Mesodermal cell (in vitro differentiated cells): ENCODE measurements around the gene ZNF605.
"Not testable (repeated sequence)": the region's sequence is repeated elsewhere in the genome, so short reads cannot be mapped to it uniquely, and the experiment has no call there.

Source experiments
- H3K27ac ChIP-seq: 2 replicates; pipeline ENCODE4 v1.7.0; 2013; ENCODE audit warnings: mild to moderate bottlenecking, low read depth, low read length, moderate library complexity; ENCODE audit not compliant: severe bottlenecking
- H3K36me3 ChIP-seq: 2 replicates; pipeline ENCODE4 v1.7.1; 2013; ENCODE audit warnings: mild to moderate bottlenecking, low read length, moderate library complexity; ENCODE audit not compliant: control insufficient read depth, insufficient read depth
- H3K4me1 ChIP-seq: one replicate; pipeline ENCODE4 v1.7.1; 2013; ENCODE audit warnings: mild to moderate bottlenecking, low read length; ENCODE audit not compliant: insufficient read depth, control insufficient read depth, poor library complexity, severe bottlenecking
- H3K4me3 ChIP-seq: 2 replicates; pipeline ENCODE4 v1.7.0; 2013; ENCODE audit warnings: low read length, control low read depth, mild to moderate bottlenecking; ENCODE audit not compliant: insufficient read depth, poor library complexity, severe bottlenecking; ENCODE audit errors: extremely low read depth
- H3K9me3 ChIP-seq: 2 replicates; pipeline ENCODE4 v1.7.1; 2013; ENCODE audit warnings: mild to moderate bottlenecking, low read length, moderate library complexity; ENCODE audit not compliant: control insufficient read depth
- WGBS, 2 experiments: methylation state at CpG; one replicate each; pipeline ENCODE4 v1.1.5; 2013; ENCODE audit warnings: missing lambda C conversion rate in 2 of 2; ENCODE audit not compliant: insufficient coverage in 2 of 2; 5-methylcytosine and 5-hydroxymethylcytosine counted together

The ZNF605 gene

DNA sequence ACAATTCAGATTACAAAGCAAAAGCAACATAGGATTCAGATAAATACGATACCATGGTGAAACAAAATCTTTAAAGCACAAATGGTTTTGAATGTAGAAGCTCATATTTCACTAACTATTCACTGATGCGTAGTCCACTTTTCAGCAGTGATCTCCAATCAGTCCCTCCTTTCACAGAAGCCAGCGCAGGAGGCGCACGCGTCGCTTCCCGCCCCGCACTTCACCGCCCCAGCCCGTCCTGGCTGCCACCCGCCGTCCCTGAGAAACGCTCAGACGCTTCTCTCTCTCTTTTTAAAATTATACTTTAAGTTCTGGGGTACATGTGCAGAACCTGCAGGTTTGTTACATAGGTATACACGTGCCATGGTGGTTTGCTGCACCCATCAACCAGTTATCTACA, 48.9 kb downstream of the ZNF605 start:
- H3K9me3 ChIP-seq, result peaks cover 44% of the 10 kb centered on the region
- no peaks in the 10 kb centered on the region for H3K4me1 ChIP-seq
- H3K4me3 ChIP-seq, result no peak overlapping the region
- H3K27ac ChIP-seq, result no peak overlapping the region
- 82 to 94% methylated on average over 11 to 15 of the region's 16 CpGs for WGBS, 2 experiments
- no peaks in the 10 kb centered on the region for H3K36me3 ChIP-seq

DNA sequence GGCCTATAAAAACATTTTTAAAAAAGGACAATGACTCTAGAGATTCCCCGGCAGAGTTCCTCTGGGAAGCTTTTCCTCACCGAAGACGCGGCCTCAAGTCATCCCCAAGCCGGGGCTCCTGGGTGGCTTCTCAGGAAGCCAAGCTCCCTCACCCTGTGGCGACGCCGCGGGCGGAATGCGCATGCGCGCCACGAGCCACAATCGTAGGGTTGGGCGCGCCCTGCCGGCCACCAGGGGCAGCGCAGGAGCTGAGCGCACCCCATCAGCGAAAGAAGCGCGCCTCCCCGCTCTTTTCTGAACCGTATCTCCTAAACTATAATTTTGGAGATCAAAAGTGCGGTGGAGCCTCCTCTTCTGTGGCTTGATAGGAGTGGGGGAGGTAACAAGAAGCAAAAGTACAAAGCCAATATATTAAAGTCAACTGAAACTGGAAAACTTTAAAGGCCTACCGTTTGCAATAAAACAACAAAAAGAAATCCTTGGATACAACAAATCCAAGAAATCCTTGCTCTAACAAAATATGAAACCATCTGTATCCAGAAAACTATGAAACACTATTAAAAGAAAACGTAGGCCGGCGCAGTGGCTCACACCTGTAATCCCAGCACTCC, 51.3 kb downstream of the ZNF605 start:
- H3K4me1 ChIP-seq, result no peaks in the 10 kb centered on the region
- H3K9me3 ChIP-seq, result peaks cover 34% of the 10 kb centered on the region
- WGBS, 2 experiments, result 66 to 75% methylated on average over 9 of the region's 30 CpGs
- no peak overlapping the region for H3K27ac ChIP-seq
- H3K4me3 ChIP-seq, result no peak overlapping the region
- no peaks in the 10 kb centered on the region for H3K36me3 ChIP-seq

DNA sequence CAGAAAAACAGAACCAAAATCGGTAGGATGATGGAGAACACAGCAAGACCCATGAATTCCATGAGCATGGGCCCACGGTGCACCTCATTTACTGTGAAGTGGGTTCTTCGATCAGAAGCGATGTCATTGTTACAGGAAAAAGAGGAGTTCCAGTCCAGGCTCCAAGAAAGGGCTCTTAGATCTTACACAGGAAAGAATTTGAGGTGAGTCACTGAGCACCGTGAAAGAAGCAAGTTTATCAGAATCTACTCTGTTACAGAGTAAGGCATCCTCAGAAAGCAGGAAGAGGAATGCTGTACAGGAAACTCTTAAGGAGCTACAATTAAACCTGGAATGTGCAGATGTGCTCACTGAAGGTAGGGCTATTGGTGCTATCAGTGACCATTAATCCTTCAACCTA, 57.1 kb downstream of the ZNF605 start:
- no peaks in the 10 kb centered on the region for H3K36me3 ChIP-seq
- 86 to 93% methylated on average over 5 of the region's 5 CpGs for WGBS, 2 experiments
- no peak overlapping the region for H3K27ac ChIP-seq
- no peak overlapping the region for H3K4me3 ChIP-seq
- H3K9me3 ChIP-seq, result peaks cover 29% of the 10 kb centered on the region
- H3K4me1 ChIP-seq, result no peaks in the 10 kb centered on the region

DNA sequence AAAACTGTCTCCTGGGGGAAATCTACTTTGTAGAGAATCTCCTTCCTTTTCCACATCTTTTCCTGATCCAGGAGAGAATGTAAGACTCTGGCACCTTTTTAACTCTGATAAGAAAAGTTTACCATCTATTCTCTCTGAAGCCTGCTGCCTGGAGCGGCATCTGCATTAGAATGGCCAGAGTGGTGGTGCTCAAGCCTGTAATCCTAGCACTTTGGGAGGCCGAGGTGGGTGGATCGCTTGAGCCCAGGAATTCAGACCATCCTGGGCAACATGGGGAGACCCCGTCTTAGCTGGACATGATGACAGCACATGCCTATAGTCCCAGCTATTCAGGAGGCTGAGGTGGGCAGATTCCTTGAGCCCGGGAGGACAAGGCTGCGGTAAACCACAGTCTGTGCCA, 67.3 kb downstream of the ZNF605 start:
- Histone ChIP-seq H3K4me1 (no peaks in the 10 kb centered on the region), H3K9me3 (peaks cover 31% of the 10 kb centered on the region), H3K4me3 (no peak overlapping the region), H3K36me3 (peaks cover 22% of the 10 kb centered on the region), H3K27ac (no peak overlapping the region)
- WGBS, 2 experiments, result 52 to 65% methylated on average over 6 of the region's 6 CpGs

DNA sequence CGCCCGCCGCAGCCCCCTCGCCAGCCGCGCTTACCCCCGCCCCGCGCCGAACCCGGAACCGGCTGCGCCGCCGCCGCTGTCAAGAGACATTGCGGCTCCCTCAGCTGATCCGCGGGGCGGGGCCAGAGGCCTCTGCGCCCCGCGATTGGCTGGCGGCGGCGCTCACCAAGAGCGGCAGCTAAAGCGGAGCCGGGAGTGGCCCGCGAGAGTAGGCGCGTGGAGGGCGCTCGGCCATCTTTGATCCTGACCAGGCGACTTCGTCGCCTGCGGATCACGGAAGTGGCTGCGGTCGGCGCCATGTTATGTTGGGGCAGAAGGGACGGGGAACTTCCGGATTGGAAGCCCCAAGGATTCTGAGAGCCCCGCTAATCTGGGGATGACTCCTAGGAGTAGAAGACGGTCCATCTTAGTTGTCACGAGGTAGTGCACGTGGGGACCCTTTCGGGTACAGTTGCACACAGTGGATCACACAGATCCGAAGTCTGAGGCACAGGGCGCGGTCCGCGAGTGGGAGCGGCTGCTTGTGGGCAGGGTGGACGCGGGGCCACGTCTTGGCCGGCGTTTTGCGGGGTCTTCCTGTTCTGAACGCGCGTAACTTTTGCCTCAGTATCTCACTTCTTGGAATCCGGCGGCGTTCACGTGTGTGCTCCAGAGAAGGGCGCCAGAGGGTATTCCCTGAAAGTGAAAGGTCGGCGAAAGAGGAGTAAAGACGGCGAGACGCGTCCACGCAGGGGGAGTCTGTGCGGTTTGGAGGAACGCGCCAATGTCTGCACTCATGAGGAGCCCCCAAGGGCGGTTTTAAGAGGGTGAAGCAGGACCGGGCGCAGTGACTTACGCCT, 68.4 kb downstream of the ZNF605 start, which contains the start of gene CHFR:
Gene CHFR (minus strand): TSS at position 93 of the 839 bp plus-strand sequence. CDS start 277 bp downstream, outside the sequence.
- H3K36me3 ChIP-seq, result peaks cover 31% of the 10 kb centered on the region
- H3K27ac ChIP-seq, result peak within 1 kb of the TSS; percentile 95
- peak within 1 kb of the TSS; percentile 75 for H3K4me3 ChIP-seq
- 22 to 25% methylated on average over 56 to 82 of the region's 84 CpGs for WGBS, 2 experiments
- H3K9me3 ChIP-seq, result peaks cover 31% of the 10 kb centered on the region
- H3K4me1 ChIP-seq, result no peaks in the 10 kb centered on the region

DNA sequence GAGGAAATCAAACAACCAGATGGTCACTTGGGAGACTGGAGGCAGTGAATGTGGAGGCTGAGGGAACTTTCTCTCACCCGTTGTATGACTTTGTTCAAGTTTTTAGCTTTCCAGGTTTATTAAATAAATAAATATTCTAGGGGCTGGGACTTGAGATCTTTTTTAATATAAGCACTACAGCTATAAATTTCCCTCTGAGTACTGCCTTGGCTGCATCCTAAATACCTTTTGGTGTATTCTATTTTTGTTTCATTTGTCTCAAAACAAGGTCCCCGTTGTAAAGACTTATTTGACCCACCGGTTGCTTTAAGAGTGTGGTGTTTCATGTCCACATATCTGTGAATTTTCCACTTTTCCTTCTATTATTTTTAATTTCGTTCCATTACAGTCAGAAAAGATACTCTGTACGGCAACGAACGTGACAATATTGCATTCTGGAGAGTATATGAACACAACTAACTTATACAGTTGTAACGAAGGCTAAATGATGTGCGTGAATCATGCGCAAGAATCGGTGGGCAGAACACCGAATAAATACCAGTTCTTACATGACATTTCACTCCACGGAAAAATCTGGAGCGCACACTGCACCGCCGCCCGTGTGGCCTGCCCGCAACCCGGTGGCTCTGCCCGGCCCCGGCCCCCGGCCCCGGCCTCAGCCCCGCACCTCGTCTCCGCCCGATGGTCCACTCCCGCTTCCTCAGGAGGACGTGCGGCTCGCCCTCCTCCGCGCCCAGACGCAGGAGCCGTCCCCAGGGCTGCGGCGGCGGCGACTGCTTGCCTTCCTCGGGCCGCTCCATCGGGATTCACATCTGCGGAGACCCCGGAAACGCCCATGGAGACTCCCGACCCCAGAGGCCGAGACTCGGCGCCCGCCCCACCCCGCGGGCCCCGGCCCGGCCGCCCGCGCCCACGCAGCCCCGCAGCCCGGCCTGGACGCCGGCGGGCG, 69.3 kb downstream of the ZNF605 start:
- peak overlapping the region; percentile 74 for H3K27ac ChIP-seq
- WGBS, 2 experiments, result 7 to 9% methylated on average over 42 to 46 of the region's 64 CpGs
- H3K9me3 ChIP-seq, result peaks cover 31% of the 10 kb centered on the region
- H3K4me3 ChIP-seq, result peak overlapping the region; percentile 75
- peaks cover 40% of the 10 kb centered on the region for H3K36me3 ChIP-seq
- H3K4me1 ChIP-seq, result no peaks in the 10 kb centered on the region

DNA sequence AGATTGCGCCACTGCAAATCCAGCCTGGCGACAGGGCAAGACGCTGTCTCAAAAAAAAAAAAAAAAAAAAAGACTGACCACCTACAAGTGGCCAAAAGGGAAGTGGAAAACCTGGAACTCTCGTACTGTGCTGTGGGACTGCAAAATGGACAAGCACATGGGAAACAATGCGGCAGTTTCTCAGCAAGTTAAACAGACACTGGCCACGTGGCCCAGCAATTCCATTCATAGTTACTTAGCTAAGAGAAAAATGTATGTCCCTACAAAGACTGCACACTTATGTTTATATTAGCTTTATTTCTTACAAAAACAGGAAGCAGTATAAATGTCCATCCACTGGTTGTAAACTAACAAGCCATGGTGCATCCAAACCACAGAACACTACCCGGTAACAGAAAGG, 74.3 kb downstream of the ZNF605 start:
- Histone ChIP-seq H3K4me1 (no peaks in the 10 kb centered on the region), H3K9me3 (peaks cover 14% of the 10 kb centered on the region), H3K27ac (no peak overlapping the region), H3K4me3 (no peak overlapping the region), H3K36me3 (peaks cover 78% of the 10 kb centered on the region)
- 96 to 100% methylated on average over 3 of the region's 7 CpGs for WGBS, 2 experiments

DNA sequence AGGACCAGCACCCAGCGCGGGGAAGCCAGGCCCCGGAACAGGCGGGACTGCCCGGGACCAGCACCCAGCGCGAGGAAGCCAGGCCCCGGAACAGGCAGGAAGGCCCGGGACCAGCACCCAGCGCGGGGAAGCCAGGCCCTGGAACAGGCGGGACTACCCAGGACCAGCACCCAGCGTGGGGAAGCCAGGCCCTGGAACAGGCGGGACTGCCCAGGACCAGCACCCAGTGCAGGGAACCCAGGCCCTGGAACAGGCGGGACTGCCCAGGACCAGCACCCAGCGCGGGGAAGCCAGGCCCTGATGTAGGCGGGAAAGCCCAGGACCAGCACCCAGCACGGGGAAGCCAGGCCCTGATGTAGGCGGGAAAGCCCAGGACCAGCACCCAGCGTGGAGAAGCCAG, 81.5 kb downstream of the ZNF605 start:
- peaks cover 82% of the 10 kb centered on the region for H3K36me3 ChIP-seq
- not testable (repeated sequence) for H3K27ac ChIP-seq, H3K4me1 ChIP-seq, H3K9me3 ChIP-seq, H3K4me3 ChIP-seq
- WGBS, 2 experiments, result 91 to 92% methylated on average over 17 to 21 of the region's 21 CpGs

DNA sequence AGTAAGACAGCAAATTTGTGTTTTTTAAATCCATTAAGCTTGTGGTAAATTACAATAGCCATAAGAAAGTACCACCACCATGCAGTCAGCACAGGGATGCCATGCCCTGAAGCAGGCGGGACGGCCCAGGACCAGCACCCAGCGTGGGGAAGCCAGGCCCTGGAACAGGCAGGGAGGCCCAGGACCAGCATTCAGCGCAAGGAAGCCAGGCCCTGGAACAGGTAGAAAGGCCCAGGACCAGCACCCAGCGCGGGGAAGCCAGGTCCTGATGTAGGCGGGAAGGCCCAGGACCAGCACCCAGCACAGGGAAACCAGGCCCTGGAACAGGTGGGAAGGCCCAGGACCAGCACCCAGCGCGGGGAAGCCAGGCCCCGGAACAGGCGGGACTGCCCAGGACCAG, 81.9 kb downstream of the ZNF605 start:
- H3K4me3 ChIP-seq, result no peak overlapping the region
- no peaks in the 10 kb centered on the region for H3K9me3 ChIP-seq
- H3K36me3 ChIP-seq, result peaks cover 82% of the 10 kb centered on the region
- no peaks in the 10 kb centered on the region for H3K4me1 ChIP-seq
- no peak overlapping the region for H3K27ac ChIP-seq
- 96 to 100% methylated on average over 11 of the region's 11 CpGs for WGBS, 2 experiments

DNA sequence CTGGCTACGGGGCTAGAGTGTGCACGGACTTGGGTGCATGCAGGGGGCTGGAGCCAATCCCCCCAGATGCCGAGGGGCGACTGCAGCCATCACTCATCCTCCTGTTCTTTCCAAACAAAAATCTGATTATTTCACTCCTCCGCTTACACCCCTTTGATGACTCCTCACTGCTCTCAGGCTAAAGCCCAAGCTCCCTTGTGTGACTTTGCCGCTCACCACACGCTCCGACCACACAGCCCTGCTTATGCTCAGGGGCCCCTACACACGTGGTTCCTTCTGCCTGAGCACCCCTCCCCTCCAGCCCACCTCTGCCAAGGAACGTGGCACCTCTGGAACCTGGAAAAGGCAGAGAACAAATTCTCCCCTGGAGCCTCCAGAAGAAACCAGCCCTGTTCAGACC, 82.4 kb downstream of the ZNF605 start:
- Histone ChIP-seq H3K27ac (no peak overlapping the region), H3K4me3 (no peak overlapping the region), H3K4me1 (no peaks in the 10 kb centered on the region), H3K36me3 (peaks cover 85% of the 10 kb centered on the region), H3K9me3 (no peaks in the 10 kb centered on the region)
- 94 to 96% methylated on average over 7 to 9 of the region's 10 CpGs for WGBS, 2 experiments
